ENCODE results near the gene STK39. TPM values are rescaled to one million over a fixed set of nuclear protein-coding genes. Genes with fewer than 3 reads are reported as not detected.

STK39 gene
- total and polyA plus RNA-seq, 9 of the 15 experiments (the other 6 are each of a cell fraction or from before 2014, with no cell fraction given), result 0.19 to 0.76 (median 0.51) TPM

GRCh38 chr2:167962436-167963226, 284.8 kb downstream of the STK39 start (continued):
- TF ChIP-seq, protein P1, sequence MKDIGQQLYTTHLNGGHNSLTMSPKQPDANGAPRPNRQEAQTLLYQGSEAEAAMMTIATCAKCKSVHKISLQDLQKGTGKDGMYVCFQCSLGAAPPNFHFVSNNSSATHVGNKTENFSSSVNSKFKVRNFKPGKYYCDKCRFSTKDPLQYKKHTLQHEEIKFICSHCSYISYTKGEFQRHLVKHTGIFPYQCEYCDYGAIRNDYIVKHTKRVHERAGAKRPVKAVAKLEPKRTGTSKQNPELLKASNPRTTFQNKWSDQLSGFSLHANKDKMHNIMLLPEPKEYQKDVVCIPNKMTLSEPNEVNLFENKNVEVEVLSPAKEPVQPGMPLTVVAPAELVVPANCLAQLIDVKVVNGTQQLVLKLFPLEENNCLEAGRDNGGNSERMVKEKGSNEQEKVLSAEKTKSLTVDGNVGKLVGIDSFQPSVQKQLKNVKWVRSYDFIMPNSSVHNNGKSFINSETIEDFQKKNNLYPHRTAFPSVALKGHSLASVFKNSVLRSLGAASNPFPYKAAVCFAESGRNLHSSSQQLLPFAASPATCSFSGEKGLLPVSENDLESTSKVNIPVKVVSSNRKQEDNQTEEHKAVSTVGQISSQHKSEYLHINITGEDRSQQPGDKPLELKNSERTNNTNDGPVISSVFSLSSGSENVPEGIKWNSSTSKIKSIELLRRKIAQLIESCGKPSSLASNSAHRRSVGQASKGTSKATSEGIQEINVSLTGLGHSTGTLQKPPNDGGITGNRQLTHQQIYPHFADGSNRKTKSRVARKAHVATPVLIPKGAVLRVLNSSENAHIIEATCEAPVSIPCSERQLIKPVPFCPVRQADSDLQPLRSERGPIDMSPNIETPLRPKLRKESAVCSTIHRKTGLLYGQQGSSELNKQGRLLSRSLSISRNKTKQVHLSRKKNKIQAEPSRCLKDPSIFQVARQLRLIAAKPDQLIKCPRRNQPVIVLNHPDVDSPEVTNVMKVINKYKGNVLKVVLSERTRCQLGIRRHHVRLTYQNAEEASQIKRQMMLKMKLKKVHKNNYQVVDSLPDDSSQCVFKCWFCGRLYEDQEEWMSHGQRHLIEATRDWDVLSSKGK (CRISPR knock-in tag; IDR thresholded peaks at IDR 0.05), result no peak
- TF ChIP-seq NFRKB (IDR thresholded peaks at IDR 0.05; ENCODE audit: low read depth) (peak; percentile 43; the same call in 1 of the 2 replicates), AFF4 (CRISPR knock-in tag; IDR thresholded peaks at IDR 0.05) (no peak), SIN3B (IDR thresholded peaks at IDR 0.05; ENCODE audit: low read depth) (no peak), MXI1 (IDR thresholded peaks at IDR 0.05; ENCODE audit: low read depth, low read length) (no peak), ZNF507 (tag; conservative IDR thresholded peaks at IDR 0.05) (no peak), STAT5B (CRISPR knock-in tag; IDR thresholded peaks at IDR 0.05) (no peak), KLF1 (tag; IDR thresholded peaks at IDR 0.05) (no peak), MLX (CRISPR knock-in tag; conservative IDR thresholded peaks at IDR 0.05) (no peak), ZNF165 (CRISPR knock-in tag; IDR thresholded peaks at IDR 0.05; ENCODE audit: borderline replicate concordance) (no peak), KDM2B (CRISPR knock-in tag; IDR thresholded peaks at IDR 0.05) (no peak)

Measured in K562 (cell line).